ENCODE data around the gene STARD3.

- TF ChIP-seq, protein P1, sequence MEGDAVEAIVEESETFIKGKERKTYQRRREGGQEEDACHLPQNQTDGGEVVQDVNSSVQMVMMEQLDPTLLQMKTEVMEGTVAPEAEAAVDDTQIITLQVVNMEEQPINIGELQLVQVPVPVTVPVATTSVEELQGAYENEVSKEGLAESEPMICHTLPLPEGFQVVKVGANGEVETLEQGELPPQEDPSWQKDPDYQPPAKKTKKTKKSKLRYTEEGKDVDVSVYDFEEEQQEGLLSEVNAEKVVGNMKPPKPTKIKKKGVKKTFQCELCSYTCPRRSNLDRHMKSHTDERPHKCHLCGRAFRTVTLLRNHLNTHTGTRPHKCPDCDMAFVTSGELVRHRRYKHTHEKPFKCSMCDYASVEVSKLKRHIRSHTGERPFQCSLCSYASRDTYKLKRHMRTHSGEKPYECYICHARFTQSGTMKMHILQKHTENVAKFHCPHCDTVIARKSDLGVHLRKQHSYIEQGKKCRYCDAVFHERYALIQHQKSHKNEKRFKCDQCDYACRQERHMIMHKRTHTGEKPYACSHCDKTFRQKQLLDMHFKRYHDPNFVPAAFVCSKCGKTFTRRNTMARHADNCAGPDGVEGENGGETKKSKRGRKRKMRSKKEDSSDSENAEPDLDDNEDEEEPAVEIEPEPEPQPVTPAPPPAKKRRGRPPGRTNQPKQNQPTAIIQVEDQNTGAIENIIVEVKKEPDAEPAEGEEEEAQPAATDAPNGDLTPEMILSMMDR (IDR thresholded peaks at IDR 0.05) = no peak
- TF ChIP-seq EP300 (IDR thresholded peaks at IDR 0.05) = no peak
Observed at GRCh38 chr17:39632153-39632941, 4.6 kb upstream of the STARD3 start.

All from upper lobe of left lung (tissue), 4 donors.